ENCODE measurements around the gene CCBE1.

DNA sequence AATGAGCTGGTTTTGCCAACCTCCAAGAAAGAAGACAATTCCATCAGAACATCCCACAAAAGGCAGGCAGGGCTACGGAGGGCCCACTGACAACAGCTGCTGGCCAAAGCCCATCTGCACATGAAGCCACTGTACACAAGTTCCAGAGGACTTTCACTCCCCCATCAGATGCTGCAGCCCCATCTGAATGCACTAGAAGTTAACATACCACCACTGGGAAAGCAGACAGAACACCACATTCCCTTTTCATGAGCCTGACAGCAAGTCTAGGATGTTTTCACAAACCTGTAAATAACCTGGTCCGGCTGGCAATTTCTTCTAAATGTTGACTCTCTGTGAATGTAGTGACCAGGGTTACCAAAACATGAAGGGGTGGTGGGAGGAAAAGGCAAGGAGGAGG lies 41.5 kb downstream of the CCBE1 start:
- TF ChIP-seq, protein P1, sequence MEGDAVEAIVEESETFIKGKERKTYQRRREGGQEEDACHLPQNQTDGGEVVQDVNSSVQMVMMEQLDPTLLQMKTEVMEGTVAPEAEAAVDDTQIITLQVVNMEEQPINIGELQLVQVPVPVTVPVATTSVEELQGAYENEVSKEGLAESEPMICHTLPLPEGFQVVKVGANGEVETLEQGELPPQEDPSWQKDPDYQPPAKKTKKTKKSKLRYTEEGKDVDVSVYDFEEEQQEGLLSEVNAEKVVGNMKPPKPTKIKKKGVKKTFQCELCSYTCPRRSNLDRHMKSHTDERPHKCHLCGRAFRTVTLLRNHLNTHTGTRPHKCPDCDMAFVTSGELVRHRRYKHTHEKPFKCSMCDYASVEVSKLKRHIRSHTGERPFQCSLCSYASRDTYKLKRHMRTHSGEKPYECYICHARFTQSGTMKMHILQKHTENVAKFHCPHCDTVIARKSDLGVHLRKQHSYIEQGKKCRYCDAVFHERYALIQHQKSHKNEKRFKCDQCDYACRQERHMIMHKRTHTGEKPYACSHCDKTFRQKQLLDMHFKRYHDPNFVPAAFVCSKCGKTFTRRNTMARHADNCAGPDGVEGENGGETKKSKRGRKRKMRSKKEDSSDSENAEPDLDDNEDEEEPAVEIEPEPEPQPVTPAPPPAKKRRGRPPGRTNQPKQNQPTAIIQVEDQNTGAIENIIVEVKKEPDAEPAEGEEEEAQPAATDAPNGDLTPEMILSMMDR (IDR thresholded peaks at IDR 0.05; ENCODE audit: poor library complexity, severe bottlenecking) = no peak
- TF ChIP-seq MXI1 (conservative IDR thresholded peaks at IDR 0.05; ENCODE audit: poor library complexity, severe bottlenecking) = no peak
- no peak for TF ChIP-seq SMC3 (conservative IDR thresholded peaks at IDR 0.05; ENCODE audit: poor library complexity)
- TF ChIP-seq TAF1 (IDR thresholded peaks at IDR 0.05; ENCODE audit: low read depth) = no peak
